IMR-90 (cell line): ENCODE data around the gene ORM1. TPM values are rescaled to one million over a fixed set of nuclear protein-coding genes. Genes with fewer than 3 reads are reported as not detected.
"Not testable (repeated sequence)": the region's sequence is repeated elsewhere in the genome, so short reads cannot be mapped to it uniquely, and the experiment has no call there.

Source experiments
- ATAC-seq: fragments of 200-7000 bp; cut with Tn5 transposase; 2 replicates; pipeline ENCODE4 v1.9.1; 2020; ENCODE audit warnings: low read depth, mild to moderate bottlenecking, moderate library complexity
- BruUV-seq: library from RNA; stranded (reverse); fragments of 400-500 nt; replicated peaks from 2 replicates; lab custom pipeline; 2021; lab: Mats Ljungman, UMichigan
- CTCF ChIA-PET: fragments of 300-600 bp; formaldehyde crosslinking; extraction: SDS; loops from one replicate; lab custom pipeline; 2021; ENCODE audit warnings: antibody characterized with exemption; lab: Yijun Ruan, JAX
- POLR2A ChIA-PET: fragments of 300-600 bp; sonication (Branson Sonifier 250); formaldehyde crosslinking; loops from one replicate; lab custom pipeline; 2022; ENCODE audit warnings: antibody characterized with exemption; ENCODE audit not compliant: unreplicated experiment; lab: Charles Lee
- DNase-seq: peaks from one replicate; pipeline ENCODE4 v3.0.0; 2013
- H2AFZ ChIP-seq: replicated peaks from 2 replicates; pipeline ENCODE3; 2013; ENCODE audit warnings: low read length, mild to moderate bottlenecking; ENCODE audit not compliant: poor library complexity
- H2AK5ac ChIP-seq: 2 replicates; pipeline ENCODE4 v1.6.1; 2013; ENCODE audit warnings: low read depth, low read length, inconsistent platforms
- H2AK9ac ChIP-seq: replicated peaks from 2 replicates; pipeline ENCODE3; 2013; ENCODE audit warnings: mild to moderate bottlenecking, low read depth, low read length, moderate library complexity; ENCODE audit not compliant: poor library complexity
- H2BK120ac ChIP-seq: 2 replicates; pipeline ENCODE4 v1.6.1; 2013; ENCODE audit warnings: low read depth, low read length, inconsistent platforms
- H2BK15ac ChIP-seq: 3 replicates; pipeline ENCODE4 v1.6.1; 2013; ENCODE audit warnings: low read depth, low read length, inconsistent platforms
- H2BK20ac ChIP-seq: 2 replicates; pipeline ENCODE4 v1.6.1; 2013; ENCODE audit warnings: low read depth, mild to moderate bottlenecking, inconsistent platforms, low read length, moderate library complexity
- H2BK5ac ChIP-seq: 2 replicates; pipeline ENCODE4 v1.6.1; 2013; ENCODE audit warnings: mild to moderate bottlenecking, low read depth, low read length, inconsistent platforms; ENCODE audit not compliant: poor library complexity, severe bottlenecking
- H3K14ac ChIP-seq: replicated peaks from 2 replicates; pipeline ENCODE4 v1.6.1; 2013; ENCODE audit warnings: low read depth, low read length, inconsistent platforms
- H3K18ac ChIP-seq: 2 replicates; pipeline ENCODE4 v1.6.1; 2013; ENCODE audit warnings: low read depth, low read length, control low read depth
- H3K23ac ChIP-seq: 2 replicates; pipeline ENCODE4 v1.6.1; 2013; ENCODE audit warnings: low read depth, low read length, inconsistent platforms
- H3K27ac ChIP-seq: 2 replicates; pipeline ENCODE4 v1.5.1; 2013; ENCODE audit warnings: mild to moderate bottlenecking, control low read depth, low read length; ENCODE audit not compliant: insufficient read depth
- H3K27me3 ChIP-seq: 2 replicates; pipeline ENCODE4 v1.6.1; 2013; ENCODE audit warnings: low read length; ENCODE audit not compliant: control insufficient read depth, insufficient read depth
- H3K36me3 ChIP-seq: 2 replicates; pipeline ENCODE4 v1.6.1; 2013; ENCODE audit warnings: low read length, mixed read lengths; ENCODE audit not compliant: control insufficient read depth, insufficient read depth
- H3K4ac ChIP-seq: 2 replicates; pipeline ENCODE4 v1.6.1; 2013; ENCODE audit warnings: low read depth, low read length, inconsistent platforms
- H3K4me1 ChIP-seq: 2 replicates; pipeline ENCODE4 v1.6.1; 2013; ENCODE audit warnings: low read length, mixed read lengths; ENCODE audit not compliant: control insufficient read depth, insufficient read depth
- H3K4me2 ChIP-seq: 2 replicates; pipeline ENCODE4 v1.6.1; 2013; ENCODE audit warnings: low read depth, mild to moderate bottlenecking, control low read depth, low read length, moderate library complexity
- H3K4me3 ChIP-seq: 2 replicates; pipeline ENCODE4 v1.5.1; 2013; ENCODE audit warnings: low read depth, mild to moderate bottlenecking, control low read depth, low read length, moderate library complexity; ENCODE audit not compliant: insufficient read depth
- H3K56ac ChIP-seq: 2 replicates; pipeline ENCODE4 v1.6.1; 2013; ENCODE audit warnings: low read length, inconsistent platforms; ENCODE audit not compliant: insufficient read depth; ENCODE audit errors: extremely low read depth
- H3K79me1 ChIP-seq, 2 experiments: 2 replicates each; pipeline ENCODE4 v1.6.1; 2013; ENCODE audit warnings: low read length in 2 of 2, inconsistent platforms in 1 of 2, low read depth in 1 of 2
- H3K9ac ChIP-seq: 2 replicates; pipeline ENCODE4 v1.6.1; 2013; ENCODE audit warnings: low read depth, low read length, control low read depth
- H3K9me1 ChIP-seq: 2 replicates; pipeline ENCODE4 v1.6.1; 2013; ENCODE audit warnings: low read length, inconsistent platforms; ENCODE audit not compliant: insufficient read depth
- H3K9me3 ChIP-seq: 2 replicates; pipeline ENCODE4 v1.6.1; 2013; ENCODE audit warnings: low read length; ENCODE audit not compliant: control insufficient read depth, insufficient read depth
- H4K20me1 ChIP-seq: 2 replicates; pipeline ENCODE4 v1.6.1; 2013; ENCODE audit warnings: low read length, inconsistent platforms; ENCODE audit not compliant: insufficient read depth
- H4K5ac ChIP-seq: 2 replicates; pipeline ENCODE4 v1.6.1; 2013; ENCODE audit warnings: mild to moderate bottlenecking, low read depth, low read length, control low read depth
- H4K8ac ChIP-seq, 2 experiments: 2 replicates each; pipeline ENCODE4 v1.6.1; 2013; ENCODE audit warnings: low read depth in 2 of 2, low read length in 2 of 2, control low read depth in 1 of 2, inconsistent platforms in 1 of 2
- H4K91ac ChIP-seq: 2 replicates; pipeline ENCODE4 v1.6.1; 2013; ENCODE audit warnings: low read depth, low read length, inconsistent platforms; ENCODE audit not compliant: insufficient read depth
- WGBS, 2 experiments: methylation state at CpG; one replicate each; pipeline versions ENCODE4 v1.1.5 to v1.1.7; 2013; ENCODE audit warnings: missing lambda C conversion rate in 2 of 2; ENCODE audit not compliant: insufficient read length in 1 of 2; ENCODE audit errors: extremely low coverage in 2 of 2; 5-methylcytosine and 5-hydroxymethylcytosine counted together
- dilution Hi-C: fragments of 300-500 bp; cut with HindIII; formaldehyde crosslinking; loops from one replicate; pipeline ENCODE4 v1.14.3; 2018; ENCODE audit warnings: low sequenced_read_pairs; ENCODE audit not compliant: unreplicated experiment
- in situ Hi-C: fragments of 300-500 bp; cut with MboI; formaldehyde crosslinking; loops from 3 replicates; pipeline ENCODE4 v1.14.3; 2019; ENCODE audit warnings: low sequenced_read_pairs, inconsistent platforms, mixed read lengths
- intact Hi-C: fragments of 100-400 bp; cut with micrococcal nuclease; formaldehyde crosslinking; loops from 2 replicates; pipeline ENCODE4 v1.10.0; 2022
- polyA plus RNA-seq, 3 experiments: library from polyadenylated mRNA; depleted of rRNA; stranded (reverse); fragments of >200 nt; gene quantifications; 2 replicates each; pipeline ENCODE4 v1.2.3, GENCODE V29; 2012; ENCODE audit warnings: low replicate concordance in 1 of 3
- total RNA-seq: library from RNA; depleted of rRNA; stranded (reverse); fragments of >200 nt; gene quantifications from 2 replicates; pipeline ENCODE4 v1.2.3, GENCODE V29; 2012

The ORM1 gene
- total and polyA plus RNA-seq, 2 of the 4 experiments (the other 2 are of a cell fraction), result 0.18 TPM; not detected in 1

DNA sequence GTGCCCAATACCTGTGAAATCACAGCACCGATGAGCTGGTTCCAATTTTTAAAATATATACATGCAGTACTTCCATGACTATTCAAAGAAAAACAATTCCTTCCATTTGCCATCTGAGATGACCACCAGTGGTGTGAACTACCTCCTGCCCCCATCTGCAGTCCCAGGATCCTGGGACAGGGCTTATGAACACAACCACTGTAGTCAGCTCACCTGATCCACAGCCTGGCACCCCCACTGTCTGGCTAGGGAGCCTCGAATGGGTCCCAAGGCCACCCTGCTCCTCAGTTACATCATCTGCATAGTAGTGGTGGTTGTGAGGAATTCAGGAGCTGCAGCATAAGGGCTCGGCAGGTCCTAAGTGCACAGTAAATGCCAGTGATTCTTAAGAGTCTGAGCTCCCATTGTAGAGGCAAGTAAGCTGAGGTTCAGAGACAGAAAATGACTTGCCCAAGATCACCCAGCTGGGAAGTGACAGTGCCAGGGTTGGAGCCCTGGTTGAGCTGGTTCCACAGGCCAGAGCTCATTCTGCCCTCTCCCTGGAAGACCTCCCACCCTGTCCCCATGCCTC, 2.9 kb downstream of the ORM1 start:
- POLR2A ChIA-PET, H2BK15ac ChIP-seq, ATAC-seq, H2BK5ac ChIP-seq, CTCF ChIA-PET, H3K27ac ChIP-seq, H3K4me2 ChIP-seq, in situ Hi-C loops, BruUV-seq, H3K79me1 ChIP-seq, dilution Hi-C loops, H2AK5ac ChIP-seq, H2AFZ ChIP-seq, H4K20me1 ChIP-seq, H2BK120ac ChIP-seq, H3K36me3 ChIP-seq, H3K4ac ChIP-seq, H3K56ac ChIP-seq, H4K5ac ChIP-seq, H3K9me3 ChIP-seq, H3K18ac ChIP-seq, intact Hi-C loops, H3K9ac ChIP-seq, H4K91ac ChIP-seq, H3K4me3 ChIP-seq, H3K14ac ChIP-seq, H3K4me1 ChIP-seq, H2AK9ac ChIP-seq, H4K8ac ChIP-seq, H3K9me1 ChIP-seq, H2BK20ac ChIP-seq, H3K23ac ChIP-seq, DNase-seq, H3K27me3 ChIP-seq: not testable (repeated sequence)
- no CpG with 5 or more reads among the region's 3 CpGs for WGBS, 2 experiments
